HEK293 (cell line): Measurements from ENCODE around the gene ECT2.
"Not testable (repeated sequence)": the region's sequence is repeated elsewhere in the genome, so short reads cannot be mapped to it uniquely, and the experiment has no call there.

Source experiments
- ZNF19 ChIP-seq: fragments of 450-650 bp; formaldehyde crosslinking; IDR thresholded peaks from 2 replicates; pipeline ENCODE4; 2016; ENCODE audit warnings: missing biosample characterization, missing genetic modification characterization, low read depth
- TF ChIP-seq, protein P1 (sequence below): fragments of 450-650 bp; formaldehyde crosslinking; IDR thresholded peaks from 2 replicates; pipeline ENCODE4 v1.5.1; 2016; ENCODE audit warnings: missing biosample characterization, missing genetic modification characterization, low read depth
- TF ChIP-seq, protein P2 (sequence below): fragments of 450-650 bp; formaldehyde crosslinking; IDR thresholded peaks from 2 replicates; pipeline ENCODE4 v1.5.1; 2016; ENCODE audit warnings: missing biosample characterization, missing genetic modification characterization

- not testable (repeated sequence) for TF ChIP-seq ZNF19 (tag by site-specific recombination)
- TF ChIP-seq, protein P1, sequence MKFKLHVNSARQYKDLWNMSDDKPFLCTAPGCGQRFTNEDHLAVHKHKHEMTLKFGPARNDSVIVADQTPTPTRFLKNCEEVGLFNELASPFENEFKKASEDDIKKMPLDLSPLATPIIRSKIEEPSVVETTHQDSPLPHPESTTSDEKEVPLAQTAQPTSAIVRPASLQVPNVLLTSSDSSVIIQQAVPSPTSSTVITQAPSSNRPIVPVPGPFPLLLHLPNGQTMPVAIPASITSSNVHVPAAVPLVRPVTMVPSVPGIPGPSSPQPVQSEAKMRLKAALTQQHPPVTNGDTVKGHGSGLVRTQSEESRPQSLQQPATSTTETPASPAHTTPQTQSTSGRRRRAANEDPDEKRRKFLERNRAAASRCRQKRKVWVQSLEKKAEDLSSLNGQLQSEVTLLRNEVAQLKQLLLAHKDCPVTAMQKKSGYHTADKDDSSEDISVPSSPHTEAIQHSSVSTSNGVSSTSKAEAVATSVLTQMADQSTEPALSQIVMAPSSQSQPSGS (tag by site-specific recombination): not testable (repeated sequence)
- TF ChIP-seq, protein P2, sequence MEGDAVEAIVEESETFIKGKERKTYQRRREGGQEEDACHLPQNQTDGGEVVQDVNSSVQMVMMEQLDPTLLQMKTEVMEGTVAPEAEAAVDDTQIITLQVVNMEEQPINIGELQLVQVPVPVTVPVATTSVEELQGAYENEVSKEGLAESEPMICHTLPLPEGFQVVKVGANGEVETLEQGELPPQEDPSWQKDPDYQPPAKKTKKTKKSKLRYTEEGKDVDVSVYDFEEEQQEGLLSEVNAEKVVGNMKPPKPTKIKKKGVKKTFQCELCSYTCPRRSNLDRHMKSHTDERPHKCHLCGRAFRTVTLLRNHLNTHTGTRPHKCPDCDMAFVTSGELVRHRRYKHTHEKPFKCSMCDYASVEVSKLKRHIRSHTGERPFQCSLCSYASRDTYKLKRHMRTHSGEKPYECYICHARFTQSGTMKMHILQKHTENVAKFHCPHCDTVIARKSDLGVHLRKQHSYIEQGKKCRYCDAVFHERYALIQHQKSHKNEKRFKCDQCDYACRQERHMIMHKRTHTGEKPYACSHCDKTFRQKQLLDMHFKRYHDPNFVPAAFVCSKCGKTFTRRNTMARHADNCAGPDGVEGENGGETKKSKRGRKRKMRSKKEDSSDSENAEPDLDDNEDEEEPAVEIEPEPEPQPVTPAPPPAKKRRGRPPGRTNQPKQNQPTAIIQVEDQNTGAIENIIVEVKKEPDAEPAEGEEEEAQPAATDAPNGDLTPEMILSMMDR: not testable (repeated sequence)
Observed at GRCh38 chr3:172702731-172703130, 47.8 kb upstream of the ECT2 start.
